ENCODE results near the gene TSPOAP1. TPM values are rescaled to one million over a fixed set of nuclear protein-coding genes. Genes with fewer than 3 reads are reported as not detected.
A peak's percentile ranks its signal among the peaks of the same experiment; 100 is the strongest.

TSPOAP1 gene
- total and polyA plus RNA-seq, 10 of the 15 experiments (the other 5 are each of a cell fraction or from before 2014, with no cell fraction given) = 0.58 to 16.4 (median 4.2) TPM; not detected in 1

DNA sequence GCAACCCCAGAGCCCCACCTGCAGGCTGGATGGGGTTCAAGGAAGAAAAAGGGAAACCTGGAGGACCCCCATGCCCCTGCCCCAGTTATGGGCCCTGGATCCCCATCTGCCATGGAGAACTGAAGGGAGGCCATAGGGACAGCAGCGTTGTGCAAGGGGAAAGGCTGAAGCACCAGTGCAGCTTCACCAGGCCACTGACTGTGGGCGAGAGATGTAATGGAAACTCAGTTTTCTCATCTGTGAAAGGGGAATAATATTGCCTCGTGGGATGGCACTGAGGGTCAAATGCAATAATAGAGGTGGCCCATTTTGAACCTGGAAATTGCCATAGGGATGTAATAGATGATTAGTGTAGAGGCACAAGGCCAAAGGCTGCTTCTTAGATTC is 9.9 kb upstream of the TSPOAP1 start (continued):
- TF ChIP-seq, protein P1, sequence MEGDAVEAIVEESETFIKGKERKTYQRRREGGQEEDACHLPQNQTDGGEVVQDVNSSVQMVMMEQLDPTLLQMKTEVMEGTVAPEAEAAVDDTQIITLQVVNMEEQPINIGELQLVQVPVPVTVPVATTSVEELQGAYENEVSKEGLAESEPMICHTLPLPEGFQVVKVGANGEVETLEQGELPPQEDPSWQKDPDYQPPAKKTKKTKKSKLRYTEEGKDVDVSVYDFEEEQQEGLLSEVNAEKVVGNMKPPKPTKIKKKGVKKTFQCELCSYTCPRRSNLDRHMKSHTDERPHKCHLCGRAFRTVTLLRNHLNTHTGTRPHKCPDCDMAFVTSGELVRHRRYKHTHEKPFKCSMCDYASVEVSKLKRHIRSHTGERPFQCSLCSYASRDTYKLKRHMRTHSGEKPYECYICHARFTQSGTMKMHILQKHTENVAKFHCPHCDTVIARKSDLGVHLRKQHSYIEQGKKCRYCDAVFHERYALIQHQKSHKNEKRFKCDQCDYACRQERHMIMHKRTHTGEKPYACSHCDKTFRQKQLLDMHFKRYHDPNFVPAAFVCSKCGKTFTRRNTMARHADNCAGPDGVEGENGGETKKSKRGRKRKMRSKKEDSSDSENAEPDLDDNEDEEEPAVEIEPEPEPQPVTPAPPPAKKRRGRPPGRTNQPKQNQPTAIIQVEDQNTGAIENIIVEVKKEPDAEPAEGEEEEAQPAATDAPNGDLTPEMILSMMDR (IDR thresholded peaks at IDR 0.05 in 2 of 3, conservative IDR thresholded peaks at IDR 0.05 in 1 of 3; ENCODE audit: control insufficient read depth in 2 of 3, extremely low read depth in 1 of 3, insufficient read depth in 1 of 3, low read depth in 3 of 3, low read length in 3 of 3) = peak in 2 of 3 experiments; percentile 28 to 36; a peak in 2 of 6 replicates
- TF ChIP-seq RFX5 (IDR thresholded peaks at IDR 0.05; ENCODE audit: low read depth, low read length) = 0 out of 2 replicates have a peak, but pooled peaks have one; percentile 10
- peak; percentile 43; the same call in 1 of the 2 replicates for TF ChIP-seq BACH1 (IDR thresholded peaks at IDR 0.05; ENCODE audit: borderline replicate concordance)
- TF ChIP-seq, protein P2, sequence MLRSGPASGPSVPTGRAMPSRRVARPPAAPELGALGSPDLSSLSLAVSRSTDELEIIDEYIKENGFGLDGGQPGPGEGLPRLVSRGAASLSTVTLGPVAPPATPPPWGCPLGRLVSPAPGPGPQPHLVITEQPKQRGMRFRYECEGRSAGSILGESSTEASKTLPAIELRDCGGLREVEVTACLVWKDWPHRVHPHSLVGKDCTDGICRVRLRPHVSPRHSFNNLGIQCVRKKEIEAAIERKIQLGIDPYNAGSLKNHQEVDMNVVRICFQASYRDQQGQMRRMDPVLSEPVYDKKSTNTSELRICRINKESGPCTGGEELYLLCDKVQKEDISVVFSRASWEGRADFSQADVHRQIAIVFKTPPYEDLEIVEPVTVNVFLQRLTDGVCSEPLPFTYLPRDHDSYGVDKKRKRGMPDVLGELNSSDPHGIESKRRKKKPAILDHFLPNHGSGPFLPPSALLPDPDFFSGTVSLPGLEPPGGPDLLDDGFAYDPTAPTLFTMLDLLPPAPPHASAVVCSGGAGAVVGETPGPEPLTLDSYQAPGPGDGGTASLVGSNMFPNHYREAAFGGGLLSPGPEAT (IDR thresholded peaks at IDR 0.05; ENCODE audit: low read depth) = no peak
- peak; percentile 90; the same call in 1 of the 2 replicates for TF ChIP-seq RCOR1 (conservative IDR thresholded peaks at IDR 0.05; ENCODE audit: low read depth, low read length)
- no peak; the same call in 1 of the 2 replicates for TF ChIP-seq POLR2AphosphoS5 (IDR thresholded peaks at IDR 0.05; ENCODE audit: low read length)
- TF ChIP-seq WRNIP1 (IDR thresholded peaks at IDR 0.05; ENCODE audit: borderline replicate concordance, low read depth, low read length) = peak; percentile 69; the same call in 1 of the 2 replicates

Measured in GM12878 (cell line).